Lower leg skin (tissue), 3 donors: Measurements from ENCODE around the gene PCDH11Y.
"Not testable (repeated sequence)": the region's sequence is repeated elsewhere in the genome, so short reads cannot be mapped to it uniquely, and the experiment has no call there.

Experiments used
- CTCF ChIP-seq, 3 donors: fragments of 450-650 bp; IDR thresholded peaks; one replicate each; pipeline ENCODE4 v1.5.1; 2016; ENCODE audit warnings: antibody characterized with exemption in 3 of 3, mild to moderate bottlenecking in 3 of 3, moderate library complexity in 2 of 3
- POLR2A ChIP-seq, 2 donors: fragments of 450-650 bp; IDR thresholded peaks; one replicate each; pipeline ENCODE4 v1.6.1; 2016 to 2017; ENCODE audit warnings: antibody characterized with exemption in 2 of 2, mild to moderate bottlenecking in 1 of 2, moderate library complexity in 1 of 2

DNA sequence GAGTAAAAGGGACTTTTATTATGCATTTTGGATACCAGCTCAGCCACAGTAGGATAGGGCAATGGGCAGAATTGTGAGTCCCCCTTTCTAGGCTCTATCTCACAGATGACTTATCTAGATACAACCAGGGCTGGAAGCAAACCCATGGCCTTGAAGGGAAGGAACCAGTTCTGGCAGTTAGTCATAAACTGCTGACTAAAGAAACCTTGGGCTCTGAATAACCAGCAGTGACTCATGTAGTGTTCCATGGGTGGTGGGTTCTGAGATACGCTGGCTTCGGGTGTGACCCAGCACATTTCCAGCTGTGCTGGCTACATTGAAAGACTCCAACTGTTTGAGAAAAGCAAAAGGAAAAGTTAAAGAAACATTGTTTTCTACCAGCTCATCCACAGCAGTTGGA, 679.2 kb downstream of the PCDH11Y start:
- TF ChIP-seq POLR2A, CTCF (IDR thresholded peaks at IDR 0.05): not testable (repeated sequence)
